HG02588 (cell line): Measurements from ENCODE around the gene NUAK1.

Source experiments
- ATAC-seq: cut with Tn5 transposase; IDR thresholded peaks from one replicate; pipeline ENCODE4 v1.9.1; 2021; ENCODE audit warnings: mild to moderate bottlenecking, moderate library complexity; ENCODE audit not compliant: unreplicated experiment

The NUAK1 gene

GRCh38 chr12:106132175-106133135, 6.3 kb downstream of the NUAK1 start:
- ATAC-seq = no peak

- ATAC-seq = no peak
These were observed 7.1 kb downstream of the NUAK1 start for GRCh38 chr12:106131676-106132075.

GRCh38 chr12:106130474-106131113, 8.2 kb downstream of the NUAK1 start:
- no peak for ATAC-seq

GRCh38 chr12:106128585-106129328, 10.0 kb downstream of the NUAK1 start:
- no peak for ATAC-seq

GRCh38 chr12:106127338-106128126, 11.2 kb downstream of the NUAK1 start:
- no peak for ATAC-seq

GRCh38 chr12:106126441-106127337, 12.1 kb downstream of the NUAK1 start:
- no peak for ATAC-seq

GRCh38 chr12:106125351-106126095, 13.2 kb downstream of the NUAK1 start:
- no peak for ATAC-seq

- ATAC-seq = no peak
These were observed 15.1 kb downstream of the NUAK1 start for GRCh38 chr12:106123551-106124081.

GRCh38 chr12:106123110-106123509, 15.6 kb downstream of the NUAK1 start:
- ATAC-seq = no peak

GRCh38 chr12:106122004-106122403, 16.8 kb downstream of the NUAK1 start:
- ATAC-seq = no peak

- ATAC-seq = no peak
These were observed 18.1 kb downstream of the NUAK1 start for GRCh38 chr12:106120519-106121105.

GRCh38 chr12:106119301-106119700, 19.5 kb downstream of the NUAK1 start:
- no peak for ATAC-seq

- ATAC-seq = no peak
These were observed 20.2 kb downstream of the NUAK1 start for GRCh38 chr12:106118381-106119130.

GRCh38 chr12:106115440-106115839, 23.3 kb downstream of the NUAK1 start:
- ATAC-seq = no peak

- no peak for ATAC-seq
These were observed 24.2 kb downstream of the NUAK1 start for GRCh38 chr12:106114447-106115068.

GRCh38 chr12:106113824-106114446, 24.8 kb downstream of the NUAK1 start:
- ATAC-seq = no peak

- ATAC-seq = no peak
These were observed 25.3 kb downstream of the NUAK1 start for GRCh38 chr12:106113446-106113823.
